Erythroblast (primary cell): ENCODE data around the gene GPC6.

Source experiments
- DNase-seq, 2 experiments: peaks; one replicate each; lab custom pipeline; 2025; lab: John Stamatoyannopoulos, UW
- GATA1 ChIP-seq: IDR thresholded peaks from 2 replicates; pipeline ENCODE4 v1.6.1; 2011; ENCODE audit warnings: low read depth, mild to moderate bottlenecking, control low read depth, low read length, moderate library complexity
- POLR2A ChIP-seq: IDR thresholded peaks from 2 replicates; pipeline ENCODE4 v1.6.1; 2011; ENCODE audit warnings: mild to moderate bottlenecking, low read length

GPC6 gene

DNA sequence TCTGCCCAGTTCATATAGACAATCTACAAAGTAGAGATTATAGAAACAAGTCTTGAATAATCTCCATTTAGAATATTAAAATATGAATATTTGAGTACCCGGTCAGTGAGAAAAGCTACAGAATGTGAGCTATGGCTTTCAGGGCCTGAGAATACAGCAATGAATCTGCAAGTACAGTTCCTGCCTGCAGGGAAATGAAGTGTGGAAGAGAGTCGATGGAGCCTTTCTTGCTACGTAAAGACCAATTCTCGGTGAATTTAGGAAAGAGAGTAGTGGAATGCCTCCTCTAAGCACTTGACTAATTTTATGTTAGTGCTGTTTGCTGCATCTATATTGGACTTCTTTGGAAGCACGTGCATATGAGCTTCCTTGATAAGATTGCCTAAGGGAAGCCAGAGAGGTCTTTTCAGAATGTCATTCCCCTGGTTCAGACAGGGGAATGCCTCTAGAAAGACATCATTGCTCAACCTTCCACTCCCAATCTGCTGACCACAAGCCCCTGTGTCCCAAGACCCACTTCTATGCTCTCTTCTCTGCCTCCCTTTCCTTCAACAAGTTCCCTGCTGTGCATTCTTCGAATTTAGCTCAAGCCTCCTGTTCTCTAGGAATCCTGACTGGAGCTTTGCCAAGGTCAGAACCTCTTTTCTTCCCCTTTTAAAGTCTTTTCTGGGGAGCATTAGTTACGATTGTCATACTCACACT, 41.9 kb downstream of the GPC6 start:
- TF ChIP-seq POLR2A (no peak), GATA1 (no peak)
- DNase-seq: no peak

DNA sequence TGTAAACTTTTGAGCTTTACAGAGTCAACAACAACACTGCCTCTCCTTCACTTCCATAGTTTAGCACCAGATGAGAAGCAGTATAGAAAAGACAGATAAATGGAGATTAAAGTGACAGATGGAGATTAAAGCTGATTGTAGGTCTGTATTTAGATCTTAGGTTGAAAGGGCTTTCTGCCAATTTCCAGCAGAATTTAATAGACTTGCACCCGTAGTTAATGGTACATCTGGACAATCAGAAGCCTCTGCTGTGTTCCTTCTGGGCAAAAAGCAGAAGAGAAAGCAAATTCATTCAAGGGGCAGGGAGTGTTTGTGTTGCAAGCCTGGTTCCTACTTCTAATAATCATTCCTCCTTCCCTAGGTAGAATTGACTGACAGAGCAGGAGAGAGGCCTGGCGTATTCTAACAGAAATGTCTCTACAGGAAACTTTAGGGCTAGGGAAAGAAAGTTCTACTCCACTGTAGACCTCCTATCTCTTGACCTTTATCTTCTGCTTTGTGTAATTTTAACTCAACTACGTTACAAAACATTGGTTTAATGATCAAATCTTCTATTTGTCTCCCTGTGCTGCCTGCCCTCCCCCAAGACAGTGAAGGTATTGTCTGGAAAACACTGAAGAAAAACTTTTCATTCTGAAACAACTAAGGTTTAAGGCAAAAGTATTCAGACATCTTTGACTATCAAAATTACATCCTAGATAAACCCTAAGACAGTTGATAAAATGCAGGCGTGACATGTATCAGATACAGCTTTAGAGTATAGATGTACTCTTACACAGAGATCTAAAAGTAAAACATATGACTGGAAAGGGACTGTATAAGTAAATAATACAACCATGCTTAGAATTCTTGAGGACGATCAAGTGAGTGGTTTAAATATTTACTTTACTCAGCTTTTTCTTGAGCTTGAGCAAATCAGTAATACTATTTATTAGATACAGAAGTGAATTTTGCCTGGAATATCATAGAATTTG, 44.4 kb downstream of the GPC6 start:
- TF ChIP-seq POLR2A (no peak), GATA1 (no peak)
- no peak for DNase-seq

DNA sequence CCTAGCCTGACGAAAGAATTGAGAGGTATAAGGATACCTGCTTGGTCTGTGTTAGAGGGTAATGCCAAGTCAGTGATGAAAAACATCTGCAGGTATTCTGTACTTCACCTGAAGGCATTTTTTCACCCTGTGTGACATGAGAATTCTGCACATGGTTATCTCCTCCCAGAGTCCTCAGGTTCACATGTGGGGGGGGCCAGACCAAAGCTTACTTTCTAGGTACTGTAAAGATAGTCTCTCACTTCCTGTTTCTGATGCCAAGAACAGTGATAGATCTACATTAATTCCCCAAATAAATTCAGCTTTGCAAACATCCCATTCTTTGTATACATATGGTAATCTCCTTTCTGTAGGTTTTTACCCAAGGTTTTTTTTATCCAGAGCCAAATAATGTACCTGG, 53.4 kb downstream of the GPC6 start:
- DNase-seq: no peak
- TF ChIP-seq POLR2A (no peak), GATA1 (no peak)

GRCh38 chr13:93280688-93281087, 54.1 kb downstream of the GPC6 start:
- TF ChIP-seq POLR2A (no peak), GATA1 (no peak)
- DNase-seq: no peak

- TF ChIP-seq POLR2A (no peak), GATA1 (no peak)
- DNase-seq: no peak
These were observed 56.6 kb downstream of the GPC6 start for GRCh38 chr13:93283255-93283654.

- no peak for TF ChIP-seq POLR2A
- no peak for TF ChIP-seq GATA1
These were observed 57.5 kb downstream of the GPC6 start for GRCh38 chr13:93284064-93284463.

GRCh38 chr13:93286047-93286446, 59.4 kb downstream of the GPC6 start:
- no peak for DNase-seq
- no peak for TF ChIP-seq GATA1

More at GRCh38 chr13:93284064-93284463, 57.5 kb downstream of the GPC6 start:
- no peak for DNase-seq

DNA sequence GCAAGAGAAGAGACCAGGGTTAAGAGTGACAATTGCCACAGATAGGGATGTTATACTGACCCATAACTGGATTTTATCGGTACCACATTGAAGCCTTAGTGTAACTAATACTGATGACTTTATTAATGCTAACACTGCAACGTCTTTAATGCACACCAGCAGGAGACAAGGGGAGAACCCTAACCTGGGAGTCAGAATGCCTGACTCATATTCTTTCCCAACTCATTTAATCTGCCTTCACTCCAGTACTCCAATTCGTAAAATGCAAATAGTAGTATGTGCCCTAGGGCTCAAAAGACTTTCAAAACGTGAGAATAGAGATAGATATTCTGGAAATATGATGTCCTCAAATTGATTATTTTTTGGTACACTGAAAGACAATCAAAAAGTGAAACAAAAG, 62.4 kb downstream of the GPC6 start:
- TF ChIP-seq GATA1: no peak

GRCh38 chr13:93289842-93290241, 63.2 kb downstream of the GPC6 start:
- DNase-seq: no peak
- TF ChIP-seq POLR2A (no peak), GATA1 (no peak)

More for the DNA sequence above, 62.4 kb downstream of the GPC6 start:
- DNase-seq: no peak

GRCh38 chr13:93290503-93290902, 63.9 kb downstream of the GPC6 start:
- TF ChIP-seq GATA1: no peak
- TF ChIP-seq POLR2A: no peak
- DNase-seq: no peak

DNA sequence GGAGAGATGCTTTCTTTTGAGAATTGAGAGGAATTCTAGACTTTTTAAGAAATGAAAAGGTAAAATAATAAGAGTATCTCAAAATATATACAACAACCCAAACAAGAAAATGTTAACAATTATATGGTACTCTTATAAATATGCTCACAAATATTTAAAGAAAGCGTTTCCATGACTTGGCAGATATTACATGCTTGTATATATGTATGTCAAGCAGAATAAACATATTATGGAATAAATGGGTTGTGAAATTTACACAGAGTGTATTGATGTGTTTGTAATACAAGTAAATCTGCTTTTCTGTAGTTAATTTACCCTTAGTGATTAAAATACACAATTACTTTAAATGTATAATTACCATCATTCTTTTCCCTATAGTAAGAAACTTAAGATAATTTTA, 65.8 kb downstream of the GPC6 start:
- no peak for DNase-seq
- no peak for TF ChIP-seq POLR2A
- no peak for TF ChIP-seq GATA1

- no peak for DNase-seq
- no peak for TF ChIP-seq POLR2A
- TF ChIP-seq GATA1: no peak
These were observed 67.1 kb downstream of the GPC6 start for GRCh38 chr13:93293710-93294109.

DNA sequence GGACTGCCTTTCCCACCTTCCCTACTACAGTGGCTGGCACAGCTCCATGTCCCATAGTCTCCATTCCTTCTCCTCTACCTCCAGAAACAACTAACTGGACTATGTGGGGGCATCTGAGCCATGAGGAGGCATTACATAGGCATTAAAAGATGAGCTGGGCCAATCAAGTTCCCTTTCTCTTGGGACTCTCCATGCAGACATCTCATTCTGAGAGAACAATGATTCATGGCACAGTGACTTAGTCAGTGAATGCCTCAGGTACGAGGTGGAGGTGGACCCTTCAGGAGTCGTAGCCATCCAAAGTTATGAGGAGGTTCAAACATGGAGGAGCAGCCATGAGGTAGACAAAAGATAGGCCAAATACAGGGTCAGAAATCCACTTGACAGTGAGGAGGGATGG, 70.0 kb downstream of the GPC6 start:
- DNase-seq: no peak
- no peak for TF ChIP-seq GATA1
- TF ChIP-seq POLR2A: no peak

GRCh38 chr13:93298713-93299112, 72.1 kb downstream of the GPC6 start:
- DNase-seq: no peak
- TF ChIP-seq POLR2A: no peak
- no peak for TF ChIP-seq GATA1
